ENCODE results near the gene OR5AS1.
"Not testable (repeated sequence)": the region's sequence is repeated elsewhere in the genome, so short reads cannot be mapped to it uniquely, and the experiment has no call there.

OR5AS1 gene

DNA sequence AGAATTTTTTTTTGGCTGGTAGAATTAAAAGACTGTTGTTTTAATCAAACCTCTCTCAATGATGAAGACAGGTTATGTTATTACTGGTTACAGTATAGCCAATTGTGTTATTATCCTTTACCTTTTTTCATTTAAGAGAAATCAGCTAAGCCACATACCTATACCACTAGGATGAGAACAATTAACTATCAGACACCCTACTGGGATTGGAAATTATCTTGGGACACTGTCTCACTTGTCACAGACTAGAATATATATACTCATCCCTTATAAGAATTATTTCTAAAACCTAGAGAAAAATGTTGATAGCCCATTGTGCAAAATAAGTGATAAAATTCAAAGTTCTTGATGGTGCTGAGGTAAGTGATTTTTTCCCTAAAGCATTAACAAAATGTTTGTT is at the start of gene OR5AS1:
Gene OR5AS1 (plus strand): TSS at position 301 of the 400 bp plus-strand sequence. CDS start 2,765 bp downstream, outside the sequence.
- no peak for DNase-seq

DNA sequence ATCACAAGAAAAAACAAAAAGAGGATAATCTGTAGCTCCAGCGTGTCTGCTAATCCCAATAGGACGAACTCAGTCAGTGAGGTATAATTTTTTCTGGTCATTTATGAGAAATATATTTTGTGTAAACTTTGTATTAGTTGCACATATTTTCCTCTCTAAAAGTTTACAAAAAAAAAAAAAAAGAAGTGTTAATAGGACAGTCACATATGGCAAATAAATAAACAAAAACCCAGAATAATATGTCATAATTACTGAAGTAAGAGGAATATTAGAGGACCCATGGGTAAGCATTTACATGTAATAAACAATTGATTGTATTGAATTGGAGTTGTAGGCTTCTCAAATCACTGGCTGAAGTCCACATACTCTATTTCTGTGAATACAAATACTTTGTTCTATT is 32.9 kb upstream of the OR5AS1 start, which contains the start of gene OR5F1:
Gene OR5F1 (minus strand): TSS at position 101 of the 400 bp plus-strand sequence. CDS start 0 bp downstream, at position 101.
- DNase-seq, result no peak

DNA sequence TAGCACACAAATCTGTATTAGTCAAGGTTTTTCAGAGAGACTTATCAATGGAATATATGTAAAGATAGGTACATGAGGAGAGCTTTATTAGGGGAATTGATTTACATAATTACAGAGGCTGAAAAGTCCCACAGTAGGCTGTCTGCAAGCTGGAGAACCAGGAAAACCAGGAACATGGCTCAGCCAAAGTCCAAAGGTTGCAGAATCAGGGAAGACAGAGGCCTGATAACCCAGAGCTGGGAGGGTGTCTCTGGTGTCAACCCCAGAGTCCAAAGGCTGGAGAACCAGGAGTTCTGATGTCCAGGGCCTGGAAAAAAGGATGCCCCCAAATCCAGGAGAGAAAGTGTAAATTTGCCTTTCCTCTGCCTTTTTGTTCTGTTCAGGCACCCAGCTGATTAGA is 16.7 kb upstream of the OR5AS1 start:
- no peak for DNase-seq

DNA sequence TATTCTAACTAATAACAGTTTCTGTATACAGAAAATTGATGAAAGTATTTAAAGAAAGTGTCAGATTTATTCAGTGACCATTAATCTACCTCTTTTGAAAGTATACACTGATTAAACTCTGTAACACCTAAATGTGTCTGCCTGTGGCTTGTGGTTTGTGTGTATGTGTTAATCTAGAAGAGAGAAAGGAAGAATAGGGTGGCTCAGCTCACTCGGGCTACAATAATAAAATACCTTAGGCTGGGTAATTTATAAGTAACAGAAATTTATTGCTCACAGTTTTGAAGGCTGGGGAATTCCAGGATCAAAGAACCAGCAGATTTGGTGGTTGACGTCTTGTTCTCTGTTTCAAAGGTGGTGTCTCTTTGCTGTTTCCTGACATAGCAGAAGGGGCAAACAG is 13.6 kb upstream of the OR5AS1 start:
- no peak for DNase-seq

DNA sequence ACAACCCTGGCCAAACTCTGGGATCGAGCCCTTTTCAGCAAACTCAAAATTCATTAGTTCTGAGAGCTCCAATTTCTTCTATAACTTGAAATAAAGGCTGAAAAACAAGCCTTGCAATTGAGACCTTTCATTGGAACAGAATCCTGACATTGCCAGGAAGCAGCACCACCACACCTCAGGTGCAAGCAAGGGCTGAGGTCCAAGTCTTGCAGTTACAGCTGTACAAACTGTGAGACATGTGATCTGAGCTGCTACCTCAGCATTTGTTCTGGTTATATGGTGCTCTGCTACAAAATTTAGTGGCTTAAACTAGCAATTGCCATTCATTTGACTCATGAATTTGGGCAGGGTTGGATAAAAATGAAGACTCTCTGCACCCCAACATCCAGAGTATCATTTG is 18.1 kb downstream of the OR5AS1 start:
- DNase-seq, result no peak

DNA sequence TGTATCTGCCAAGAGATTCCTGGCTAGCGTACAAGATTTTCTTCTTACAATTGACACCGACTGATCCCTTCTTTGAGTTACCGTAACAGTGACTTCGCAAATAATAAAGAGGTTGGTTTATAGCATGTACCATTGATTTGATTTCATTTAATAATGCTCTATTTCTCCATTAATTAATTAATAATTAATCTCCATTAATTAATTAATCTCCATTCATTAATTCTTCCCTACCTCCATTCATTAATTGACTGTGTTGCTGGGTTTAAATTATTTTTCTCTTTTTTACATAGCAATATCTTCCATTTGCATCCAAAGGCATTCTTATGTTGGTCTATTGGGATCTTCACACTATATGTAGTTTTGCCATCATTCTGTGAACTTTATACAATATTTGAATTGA is 21.0 kb downstream of the OR5AS1 start:
- DNase-seq, result no peak

DNA sequence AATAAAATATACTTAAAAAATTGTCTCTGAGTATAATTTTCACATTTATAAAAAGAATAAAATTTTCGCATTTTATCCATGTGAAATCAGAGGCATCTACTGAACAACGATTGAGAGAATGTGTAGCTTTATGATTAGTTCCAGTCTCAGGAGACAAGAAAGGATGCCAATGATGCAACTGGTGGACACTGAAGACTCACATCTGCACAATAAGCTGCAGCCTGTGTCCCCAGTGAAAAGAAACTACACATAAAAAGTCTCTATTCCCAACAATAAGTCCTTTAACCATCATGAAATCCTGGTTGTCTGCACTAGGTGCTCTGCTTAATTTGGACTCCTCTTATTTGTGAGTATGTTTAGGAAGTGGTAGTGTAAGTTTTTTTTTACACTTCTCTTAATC is 22.0 kb downstream of the OR5AS1 start:
- no peak for DNase-seq

DNA sequence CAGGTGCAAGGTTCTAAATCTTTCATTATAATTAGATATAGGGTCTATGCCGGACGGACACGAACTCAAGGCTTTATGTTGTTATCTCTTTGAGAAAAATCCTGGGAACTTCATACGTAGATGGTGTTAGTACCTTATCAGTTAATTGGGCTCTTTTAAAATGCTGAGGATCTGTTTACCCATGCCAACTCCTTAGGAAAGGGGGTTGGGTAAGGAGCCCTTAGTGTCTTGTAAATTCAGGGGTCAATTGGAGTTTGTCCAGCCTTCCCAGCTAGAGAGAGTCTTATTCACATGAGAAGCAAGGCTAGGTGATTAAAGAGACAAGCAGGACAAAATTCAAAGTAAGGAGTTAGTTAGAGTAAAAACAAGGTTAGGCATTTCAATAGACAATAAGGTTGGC is 28.9 kb downstream of the OR5AS1 start:
- DNase-seq, result not testable (repeated sequence)

DNA sequence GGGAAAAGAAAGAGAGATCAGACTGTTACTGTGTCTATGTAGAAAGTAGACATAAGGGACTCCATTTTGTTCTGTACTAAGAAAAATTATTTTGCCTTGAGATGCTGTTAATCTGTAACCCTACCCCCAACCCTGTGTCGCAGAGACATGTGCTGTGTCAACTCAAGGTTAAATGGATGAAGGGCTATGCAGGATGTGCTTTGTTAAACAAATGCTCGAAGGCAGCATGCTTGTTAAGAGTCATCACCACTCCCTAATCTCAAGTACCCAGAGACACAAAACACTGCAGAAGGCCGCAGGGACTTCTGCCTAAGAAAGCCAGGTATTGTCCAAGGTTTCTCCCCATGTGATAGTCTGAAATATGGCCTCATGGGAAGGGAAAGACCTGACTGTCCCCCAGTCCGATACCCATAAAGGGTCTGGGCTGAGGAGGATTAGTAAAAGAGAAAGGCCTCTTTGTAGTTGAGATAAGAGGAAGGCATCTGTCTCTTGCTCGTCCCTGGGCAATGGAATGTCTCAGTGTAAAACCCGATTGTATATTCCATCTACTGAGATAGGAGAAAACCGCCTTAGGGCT is 30.3 kb downstream of the OR5AS1 start:
- DNase-seq, result not testable (repeated sequence)

DNA sequence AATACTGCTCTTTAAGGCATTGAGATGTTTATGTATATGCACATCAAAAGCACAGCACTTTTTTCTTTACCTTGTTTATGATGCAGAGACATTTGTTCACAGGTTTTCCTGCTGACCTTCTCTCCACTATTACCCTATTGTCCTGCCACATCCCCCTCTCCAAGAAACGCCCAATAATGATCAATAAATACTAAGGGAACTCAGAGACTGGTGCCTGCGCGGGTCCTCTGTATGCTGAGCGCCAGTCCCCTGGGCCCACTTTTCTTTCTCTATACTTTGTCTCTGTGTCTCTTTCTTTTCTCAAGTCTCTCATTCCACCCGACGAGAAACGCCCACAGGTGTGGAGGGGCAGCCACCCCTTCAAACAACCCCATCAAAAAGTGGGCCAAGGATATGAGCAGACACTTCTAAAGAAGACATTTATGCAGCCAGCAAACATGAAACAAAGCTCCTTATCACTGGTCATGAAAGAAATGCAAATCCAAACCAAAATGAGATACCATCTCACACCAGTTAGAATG is 30.9 kb downstream of the OR5AS1 start:
- DNase-seq, result not testable (repeated sequence)

DNA sequence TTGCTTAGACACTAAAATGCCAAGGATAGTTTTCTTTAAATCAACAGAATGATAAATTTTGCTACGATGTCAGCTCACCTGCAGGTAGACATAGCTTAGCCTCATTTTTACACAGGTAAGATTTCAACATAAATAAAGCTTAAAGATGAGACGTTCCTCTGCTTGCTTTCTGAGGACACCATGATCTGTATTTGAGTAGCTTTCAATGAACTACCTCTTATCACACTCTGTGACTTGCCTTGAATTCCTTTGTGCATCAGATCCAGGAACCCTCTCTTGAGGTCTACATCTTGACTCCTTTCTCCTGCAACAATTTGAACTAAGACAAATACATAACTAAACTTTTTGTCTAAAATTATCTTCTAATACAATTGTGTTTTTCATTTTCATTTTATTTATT is 39.5 kb downstream of the OR5AS1 start:
- no peak for DNase-seq

Measured in NCI-H524 treated with DMSO at 0.1 percent for 48 hours (cell line).